ENCODE results near the gene ZNF8.

Gene ZNF8

GRCh38 chr19:58335630-58336029 is 56.9 kb downstream of the ZNF8 start:
- Histone ChIP-seq H3K9me2 (replicated peaks; ENCODE audit: low read depth, low read length) (no peaks in the 10 kb centered on the region), H3K4me1 (ENCODE audit: insufficient read depth, low read length, poor library complexity, severe bottlenecking) (peaks cover 20% of the 10 kb centered on the region), H3K4me3 (ENCODE audit: low read length, poor library complexity, severe bottlenecking) (no peak overlapping the region), H3K4me2 (ENCODE audit: low read depth, low read length, poor library complexity, severe bottlenecking) (no peak overlapping the region), H3K79me2 (ENCODE audit: insufficient read depth, low read length) (no peaks in the 10 kb centered on the region), H3F3A (ENCODE audit: low read depth) (no peaks in the 10 kb centered on the region), H3K9me3 (ENCODE audit: insufficient read depth, low read depth, low read length) (no peaks in the 10 kb centered on the region), H3K9ac (ENCODE audit: low read depth, low read length, poor library complexity, severe bottlenecking) (no peak overlapping the region), H2AFZ (ENCODE audit: low read length) (no peak overlapping the region), H4K20me1 (ENCODE audit: insufficient read depth, low read length, poor library complexity, severe bottlenecking) (no peaks in the 10 kb centered on the region), H3K27me3 (ENCODE audit: insufficient read depth, low read length, poor library complexity, severe bottlenecking) (no peaks in the 10 kb centered on the region), H3K36me3 (ENCODE audit: insufficient read depth, low read length) (no peaks in the 10 kb centered on the region)
- TF ChIP-seq EZH2phosphoT487 (IDR thresholded peaks at IDR 0.05; ENCODE audit: borderline replicate concordance) (no peak), CTCF (conservative IDR thresholded peaks at IDR 0.05; ENCODE audit: low read length) (no peak)

GRCh38 chr19:58336216-58336615 is 57.5 kb downstream of the ZNF8 start:
- Histone ChIP-seq H3K4me3 (ENCODE audit: low read length, poor library complexity, severe bottlenecking) (no peak overlapping the region), H3K9me2 (replicated peaks; ENCODE audit: low read depth, low read length) (no peaks in the 10 kb centered on the region), H3F3A (ENCODE audit: low read depth) (no peaks in the 10 kb centered on the region), H3K4me1 (ENCODE audit: insufficient read depth, low read length, poor library complexity, severe bottlenecking) (peaks cover 20% of the 10 kb centered on the region), H4K20me1 (ENCODE audit: insufficient read depth, low read length, poor library complexity, severe bottlenecking) (no peaks in the 10 kb centered on the region), H3K4me2 (ENCODE audit: low read depth, low read length, poor library complexity, severe bottlenecking) (no peak overlapping the region), H2AFZ (ENCODE audit: low read length) (no peak overlapping the region), H3K27me3 (ENCODE audit: insufficient read depth, low read length, poor library complexity, severe bottlenecking) (no peaks in the 10 kb centered on the region), H3K9ac (ENCODE audit: low read depth, low read length, poor library complexity, severe bottlenecking) (no peak overlapping the region), H3K9me3 (ENCODE audit: insufficient read depth, low read depth, low read length) (no peaks in the 10 kb centered on the region), H3K36me3 (ENCODE audit: insufficient read depth, low read length) (no peaks in the 10 kb centered on the region), H3K79me2 (ENCODE audit: insufficient read depth, low read length) (no peaks in the 10 kb centered on the region)
- TF ChIP-seq EZH2phosphoT487 (IDR thresholded peaks at IDR 0.05; ENCODE audit: borderline replicate concordance) (no peak), CTCF (conservative IDR thresholded peaks at IDR 0.05; ENCODE audit: low read length) (no peak)

GRCh38 chr19:58336820-58337219 is 58.1 kb downstream of the ZNF8 start:
- Histone ChIP-seq H3K4me3 (ENCODE audit: low read length, poor library complexity, severe bottlenecking) (no peak overlapping the region), H3K36me3 (ENCODE audit: insufficient read depth, low read length) (no peaks in the 10 kb centered on the region), H3K4me2 (ENCODE audit: low read depth, low read length, poor library complexity, severe bottlenecking) (no peak overlapping the region)

More at GRCh38 chr19:58336820-58337219, 58.1 kb downstream of the ZNF8 start:
- no peaks in the 10 kb centered on the region for H3F3A ChIP-seq (ENCODE audit: low read depth)
- H2AFZ ChIP-seq (ENCODE audit: low read length), result no peak overlapping the region
- no peaks in the 10 kb centered on the region for H3K27me3 ChIP-seq (ENCODE audit: insufficient read depth, low read length, poor library complexity, severe bottlenecking)
- H3K4me1 ChIP-seq (ENCODE audit: insufficient read depth, low read length, poor library complexity, severe bottlenecking), result peaks cover 21% of the 10 kb centered on the region
- no peaks in the 10 kb centered on the region for H3K9me2 ChIP-seq (replicated peaks; ENCODE audit: low read depth, low read length)
- no peak for TF ChIP-seq CTCF (conservative IDR thresholded peaks at IDR 0.05; ENCODE audit: low read length)
- no peak for TF ChIP-seq EZH2phosphoT487 (IDR thresholded peaks at IDR 0.05; ENCODE audit: borderline replicate concordance)
- H3K79me2 ChIP-seq (ENCODE audit: insufficient read depth, low read length), result no peaks in the 10 kb centered on the region
- H3K9me3 ChIP-seq (ENCODE audit: insufficient read depth, low read depth, low read length), result no peaks in the 10 kb centered on the region
- H3K9ac ChIP-seq (ENCODE audit: low read depth, low read length, poor library complexity, severe bottlenecking), result no peak overlapping the region
- no peaks in the 10 kb centered on the region for H4K20me1 ChIP-seq (ENCODE audit: insufficient read depth, low read length, poor library complexity, severe bottlenecking)

Data from Loucy (cell line).